ENCODE measurements around the gene MYL3.

Gene MYL3

DNA sequence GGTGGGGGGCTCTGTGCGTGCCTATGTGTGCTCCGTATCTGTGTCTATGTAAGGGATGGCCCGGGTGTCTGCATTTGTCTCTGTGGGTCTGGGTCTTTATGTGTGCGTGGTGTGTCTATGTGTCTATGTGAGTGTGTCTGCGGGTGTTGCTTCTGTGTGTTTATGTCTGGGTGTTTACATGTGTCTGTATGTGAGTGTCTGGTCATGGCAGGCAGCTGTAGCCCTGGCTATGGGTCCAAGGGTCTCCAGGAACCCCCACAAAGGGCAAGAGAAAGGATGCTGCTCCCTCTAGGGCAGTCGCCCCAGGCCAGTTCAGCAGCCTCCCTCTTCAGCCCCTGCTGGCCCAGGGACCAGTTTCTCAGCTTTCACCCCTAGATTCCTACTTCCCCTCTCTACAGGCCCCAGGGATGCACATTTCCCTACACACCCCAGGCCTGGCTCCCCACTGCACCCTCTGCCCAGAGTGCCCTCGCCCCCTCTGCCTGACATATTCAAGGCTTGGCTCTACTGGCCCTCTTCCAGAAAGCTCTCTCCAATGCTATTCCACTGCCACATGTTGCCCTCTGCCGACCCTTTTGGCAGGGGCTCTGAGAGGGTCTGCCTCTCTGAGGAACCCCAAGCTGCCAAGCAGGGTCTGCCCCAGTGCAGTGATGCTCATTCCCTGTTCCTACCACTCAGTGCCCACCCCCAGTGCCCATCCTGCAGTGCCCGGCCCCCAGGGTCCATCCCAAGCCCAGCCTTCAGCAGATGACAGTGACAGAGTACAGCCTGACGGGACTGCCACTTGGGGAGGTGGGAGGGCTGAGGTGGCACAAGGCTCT, 1.0 kb upstream of the MYL3 start:
- DNase-seq = no peak

DNA sequence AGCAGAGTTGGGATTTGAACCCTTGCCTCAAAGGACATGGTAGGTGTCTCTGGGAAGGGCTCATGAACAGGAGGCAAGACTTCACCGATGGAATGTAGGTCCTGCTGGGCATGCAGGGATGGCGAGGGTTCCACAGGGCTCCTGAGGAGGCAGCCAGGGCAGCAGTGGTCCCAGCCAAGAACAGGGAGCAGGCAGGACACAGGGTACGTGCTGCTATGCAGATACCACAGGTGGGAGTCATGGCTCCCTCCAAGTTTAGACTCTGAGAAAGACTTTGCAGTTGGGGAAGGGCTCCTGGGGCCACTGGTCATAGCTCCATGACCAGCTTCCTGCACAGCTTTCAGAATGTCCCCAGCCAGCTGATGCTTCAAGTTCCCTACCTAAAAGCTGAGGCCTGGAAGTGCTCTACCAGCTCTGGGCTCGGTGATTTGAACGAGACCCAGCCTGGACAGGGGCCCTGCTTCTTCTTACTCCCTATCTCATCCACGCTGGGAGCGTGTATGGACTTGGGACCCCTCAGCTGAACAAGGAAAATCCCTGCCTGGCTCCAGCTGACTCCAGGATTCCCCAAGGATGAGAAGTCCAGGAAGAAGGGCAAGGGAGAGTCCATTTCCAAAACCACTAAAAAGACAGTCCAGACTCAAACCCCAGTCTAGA, 747 bp downstream of the MYL3 start:
- no peak for DNase-seq

DNA sequence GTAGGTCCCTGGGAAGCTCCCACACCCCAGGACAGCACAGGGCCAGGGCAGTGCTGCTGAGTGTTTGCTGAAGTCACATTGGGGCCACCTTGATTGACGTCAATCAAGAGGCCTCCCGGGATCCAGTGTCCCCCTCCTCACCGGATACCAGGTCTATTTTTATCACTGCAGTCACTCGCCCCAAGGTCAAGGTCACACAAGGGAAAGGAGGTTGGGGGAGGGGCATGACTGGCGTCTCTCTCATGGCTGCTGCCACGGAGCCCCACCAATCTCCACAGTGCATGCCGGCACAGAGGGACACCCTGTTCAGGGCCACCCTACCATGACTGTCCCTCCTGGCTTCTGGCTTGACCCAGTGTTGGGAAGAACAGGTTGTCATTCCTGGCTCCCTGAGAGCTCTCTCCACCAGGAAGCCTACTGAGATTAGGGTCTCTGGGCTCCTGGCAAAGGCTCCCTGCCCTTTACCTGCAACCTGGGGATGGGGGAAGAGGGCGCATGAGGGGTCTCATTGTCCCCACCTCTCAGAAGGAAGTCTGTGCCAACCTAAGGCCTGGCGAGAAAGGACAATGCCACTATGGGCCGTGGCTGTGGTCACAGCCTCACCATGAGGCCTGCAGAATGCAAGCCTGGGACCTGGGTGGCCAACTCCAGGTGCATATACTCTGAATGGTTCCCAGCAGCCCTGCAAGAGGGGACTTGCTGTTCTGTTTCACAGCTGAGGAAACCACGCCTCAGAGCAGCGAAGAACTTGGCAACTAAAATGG, 1.5 kb downstream of the MYL3 start:
- DNase-seq = no peak

DNA sequence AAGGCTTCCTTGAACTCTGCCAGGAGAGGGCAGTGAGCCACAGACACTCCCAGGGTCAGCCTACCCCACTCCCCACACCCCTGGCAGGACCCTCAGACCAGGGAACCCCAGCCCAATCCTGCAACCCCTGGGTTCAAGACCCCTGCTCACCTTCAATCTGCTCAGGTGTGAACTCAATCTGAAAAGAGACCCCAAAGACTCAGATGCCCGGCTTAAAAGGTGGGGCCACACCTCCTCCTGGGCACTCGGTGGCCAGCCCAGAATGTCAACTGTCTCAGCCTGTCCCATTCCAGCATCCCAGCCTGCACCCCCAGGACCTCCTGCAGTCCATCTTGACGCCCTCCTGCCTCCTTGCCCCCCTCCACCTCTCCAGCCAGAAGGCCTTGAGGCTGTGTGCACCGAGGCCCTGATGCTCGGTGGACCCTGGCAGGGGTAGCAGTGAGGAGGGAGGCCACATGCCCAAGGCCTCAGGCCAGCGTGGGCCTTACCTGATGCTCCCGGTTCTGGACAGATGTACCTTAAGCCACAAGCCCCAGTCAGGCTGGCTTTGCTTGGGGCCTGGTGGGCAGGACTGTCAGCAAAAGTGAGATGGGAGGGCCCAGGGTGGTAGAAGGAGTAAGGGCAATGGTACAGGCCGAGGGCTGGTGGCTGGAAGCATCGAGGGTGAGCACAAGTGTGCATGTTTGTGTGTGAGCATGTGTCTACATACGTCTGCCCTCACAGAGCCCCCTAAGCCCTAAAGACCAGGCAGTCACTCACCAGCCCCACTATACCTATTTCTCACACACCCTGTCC, 2.2 kb downstream of the MYL3 start:
- no peak for DNase-seq

DNA sequence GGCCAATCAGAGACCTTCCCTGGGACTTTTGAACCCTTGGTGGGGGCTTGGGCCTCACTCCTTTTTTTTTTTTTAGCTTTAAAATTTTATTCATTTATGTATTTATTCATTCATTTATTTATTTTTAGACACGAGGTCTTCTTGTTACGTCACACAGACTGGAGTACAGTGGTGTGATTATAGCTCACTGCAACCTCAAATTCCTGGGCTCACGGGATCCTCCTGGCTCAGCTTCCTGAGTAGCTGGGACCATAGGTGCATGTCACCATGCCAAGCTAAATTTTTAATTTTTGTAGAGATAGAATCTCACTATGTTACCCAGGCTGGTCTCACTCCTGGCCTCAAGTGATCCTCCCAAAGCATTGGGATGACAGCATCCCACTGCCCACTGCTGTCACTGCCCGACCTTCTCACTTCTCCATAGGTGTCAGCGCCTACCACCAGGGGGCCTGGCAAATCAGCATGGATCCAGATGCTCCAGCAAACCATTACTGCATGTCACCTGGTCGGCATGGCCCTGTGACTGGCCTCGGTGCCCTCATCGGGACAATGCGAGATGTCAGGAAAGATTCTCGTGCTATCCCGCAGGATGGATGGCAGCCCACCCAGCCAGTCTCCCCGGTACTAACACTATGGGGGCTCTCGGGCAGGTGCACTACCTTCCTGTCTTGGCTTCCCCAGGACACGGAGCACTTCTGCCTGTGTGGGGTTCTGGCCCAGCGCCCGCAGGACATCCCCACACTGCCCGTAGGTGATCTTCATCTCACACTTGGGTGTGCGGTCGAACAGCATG, 3.0 kb downstream of the MYL3 start:
- no peak for DNase-seq

DNA sequence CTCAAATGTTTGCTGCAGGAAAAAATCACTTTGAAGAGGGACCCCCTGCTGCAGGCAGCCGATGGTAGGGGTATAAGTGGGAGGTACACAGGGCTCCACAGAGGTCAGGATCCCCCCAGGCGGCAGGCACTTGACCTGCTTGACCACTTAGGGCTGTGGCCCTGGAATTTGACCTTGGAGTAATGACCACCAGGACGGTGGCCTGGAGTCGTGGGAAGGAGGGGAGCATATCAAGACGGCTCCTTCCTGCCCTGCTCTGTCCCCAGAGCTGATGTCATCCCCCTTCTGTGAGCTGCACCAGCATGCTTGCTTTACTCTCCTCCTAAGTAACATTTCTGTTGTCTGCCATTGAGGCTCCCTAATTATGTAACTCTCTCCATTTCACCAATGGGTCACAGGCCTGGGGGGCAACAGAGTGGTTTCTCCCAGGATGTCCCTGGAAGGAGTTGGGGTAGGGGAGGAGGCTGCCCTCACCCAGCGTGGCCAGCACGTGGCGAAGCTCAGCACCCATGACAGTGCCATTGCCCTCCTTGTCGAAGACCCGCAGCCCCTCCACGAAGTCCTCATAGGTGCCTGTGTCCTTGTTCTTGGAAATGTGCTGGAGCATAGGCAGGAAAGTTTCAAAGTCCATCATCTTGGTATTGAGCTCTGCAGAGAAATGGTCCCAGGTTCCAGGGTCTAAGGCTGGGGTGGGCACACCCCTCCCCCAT, 4.1 kb downstream of the MYL3 start:
- no peak for DNase-seq

DNA sequence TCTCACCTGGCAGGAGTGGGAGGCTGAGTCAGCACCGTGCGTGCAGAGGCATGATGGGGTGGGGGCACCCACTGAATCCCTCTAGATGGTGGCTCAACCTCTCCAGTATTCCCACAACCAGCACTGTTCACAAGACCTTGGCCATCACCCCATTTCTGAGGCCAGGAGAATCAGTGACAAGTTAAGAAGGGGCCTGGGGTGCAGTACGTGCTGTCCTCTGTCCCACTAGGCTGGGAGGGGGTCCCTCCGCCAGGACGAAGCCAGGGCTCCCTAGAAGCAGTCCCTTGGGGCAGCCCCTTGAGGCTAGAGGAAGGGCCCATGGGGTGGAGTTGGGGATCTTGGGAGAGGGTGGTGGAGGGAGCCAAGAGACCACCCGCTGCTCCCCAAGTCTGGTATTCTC, 4.8 kb downstream of the MYL3 start:
- no peak for DNase-seq

DNA sequence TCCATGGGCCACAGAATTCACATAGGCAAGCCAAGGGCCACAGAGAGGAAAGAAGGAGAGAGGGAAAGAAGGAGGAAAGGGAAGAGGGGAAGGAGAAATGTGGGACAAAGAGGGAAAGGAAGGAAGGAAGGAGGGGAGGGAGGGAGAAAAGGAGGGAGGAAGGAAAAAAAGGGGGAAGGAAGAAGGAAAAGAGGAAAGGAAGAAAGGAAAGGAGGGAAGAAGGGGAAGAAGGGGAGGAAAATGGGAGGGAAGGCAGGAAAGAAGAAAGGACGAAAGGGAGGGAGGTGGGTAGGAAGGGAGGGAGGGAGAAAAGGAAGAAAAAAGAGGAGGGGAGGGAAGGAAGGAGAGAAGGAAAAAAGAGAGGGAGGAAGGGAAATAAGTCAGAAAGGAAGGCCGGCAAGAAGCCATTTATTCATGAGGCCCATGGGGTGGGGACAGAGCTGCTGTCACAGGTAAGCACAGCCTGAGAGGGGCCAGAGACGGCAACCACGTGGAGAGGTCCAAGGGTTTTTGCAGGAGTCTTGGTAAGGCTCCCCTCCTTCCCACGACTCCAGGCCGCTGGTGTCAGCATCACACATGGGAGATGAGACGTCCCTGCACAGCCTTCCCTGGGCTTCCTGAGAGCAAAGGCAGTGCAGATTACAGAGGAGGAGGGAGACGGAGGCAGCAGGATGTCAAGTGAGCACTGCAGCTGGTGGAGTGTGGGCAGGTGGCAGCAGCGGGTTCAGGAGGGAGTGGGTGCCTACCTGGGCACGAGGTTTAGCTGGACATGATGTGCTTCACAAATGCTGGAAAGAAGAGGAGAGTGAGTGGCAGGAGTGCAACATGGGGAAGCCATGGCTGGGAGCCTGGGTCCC, 5.5 kb downstream of the MYL3 start:
- DNase-seq = no peak

DNA sequence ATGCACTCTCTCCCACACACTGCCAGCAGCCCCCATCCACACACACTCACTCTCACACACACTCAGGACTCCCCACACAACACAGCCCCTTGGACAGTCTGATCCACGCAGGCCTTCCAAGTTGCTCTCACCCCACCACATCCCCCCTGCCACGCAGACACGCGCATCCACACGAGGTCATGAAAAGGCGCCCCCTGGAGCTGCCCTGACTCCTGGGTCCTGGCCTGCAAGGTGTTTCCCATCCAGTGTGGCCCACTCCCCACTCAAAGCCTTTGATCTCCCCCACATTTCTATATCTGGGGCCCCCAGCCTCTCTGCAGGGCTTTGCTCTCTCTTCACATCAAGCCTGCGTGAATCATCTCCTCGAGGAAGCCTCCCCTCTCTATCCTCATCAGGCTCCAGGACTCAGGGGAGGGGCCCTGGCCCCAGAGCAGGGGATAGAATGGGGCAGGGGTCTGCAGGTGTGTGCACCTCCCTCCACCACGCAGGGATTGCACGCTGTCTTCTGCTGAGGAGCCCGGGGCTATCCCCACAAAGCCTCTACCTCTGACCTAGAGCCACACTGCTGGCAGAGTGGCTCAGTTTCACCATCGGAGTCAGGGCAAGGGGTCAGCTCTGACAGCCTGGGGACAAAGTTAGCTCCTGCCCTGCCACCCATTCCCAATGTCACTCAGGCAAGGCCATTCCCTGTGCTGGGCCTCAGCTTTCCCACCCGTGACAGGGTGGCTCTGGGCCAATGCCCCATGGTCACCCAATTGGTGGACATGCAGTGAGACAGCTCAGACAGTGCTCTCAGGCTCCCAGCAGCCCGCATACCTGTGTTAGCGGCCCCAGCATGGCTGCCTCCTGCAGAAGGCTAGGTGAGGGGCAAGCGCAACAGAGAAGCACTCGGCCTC, 6.4 kb downstream of the MYL3 start:
- DNase-seq = no peak

DNA sequence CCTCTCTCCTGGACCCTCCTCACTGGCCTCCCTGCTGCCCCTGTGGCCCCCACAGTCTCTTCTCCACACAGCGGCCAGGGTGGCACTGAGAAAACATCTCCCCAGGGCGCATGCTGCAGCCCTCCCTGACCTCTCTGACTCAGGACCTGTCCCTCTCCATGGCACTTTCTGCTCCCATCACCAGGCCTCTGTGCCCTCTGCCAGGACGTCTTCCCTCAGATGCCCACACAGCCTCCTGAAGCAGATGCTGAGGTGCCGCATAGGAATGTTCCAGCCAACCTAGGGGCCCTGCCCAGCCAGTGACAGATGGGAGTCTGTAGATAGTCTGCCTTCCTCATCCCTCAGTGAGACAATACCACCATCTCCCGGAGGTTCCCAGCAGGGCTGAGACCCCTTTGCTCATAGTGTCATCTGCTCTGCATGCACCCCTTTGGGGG, 8.7 kb downstream of the MYL3 start:
- no peak for DNase-seq

DNA sequence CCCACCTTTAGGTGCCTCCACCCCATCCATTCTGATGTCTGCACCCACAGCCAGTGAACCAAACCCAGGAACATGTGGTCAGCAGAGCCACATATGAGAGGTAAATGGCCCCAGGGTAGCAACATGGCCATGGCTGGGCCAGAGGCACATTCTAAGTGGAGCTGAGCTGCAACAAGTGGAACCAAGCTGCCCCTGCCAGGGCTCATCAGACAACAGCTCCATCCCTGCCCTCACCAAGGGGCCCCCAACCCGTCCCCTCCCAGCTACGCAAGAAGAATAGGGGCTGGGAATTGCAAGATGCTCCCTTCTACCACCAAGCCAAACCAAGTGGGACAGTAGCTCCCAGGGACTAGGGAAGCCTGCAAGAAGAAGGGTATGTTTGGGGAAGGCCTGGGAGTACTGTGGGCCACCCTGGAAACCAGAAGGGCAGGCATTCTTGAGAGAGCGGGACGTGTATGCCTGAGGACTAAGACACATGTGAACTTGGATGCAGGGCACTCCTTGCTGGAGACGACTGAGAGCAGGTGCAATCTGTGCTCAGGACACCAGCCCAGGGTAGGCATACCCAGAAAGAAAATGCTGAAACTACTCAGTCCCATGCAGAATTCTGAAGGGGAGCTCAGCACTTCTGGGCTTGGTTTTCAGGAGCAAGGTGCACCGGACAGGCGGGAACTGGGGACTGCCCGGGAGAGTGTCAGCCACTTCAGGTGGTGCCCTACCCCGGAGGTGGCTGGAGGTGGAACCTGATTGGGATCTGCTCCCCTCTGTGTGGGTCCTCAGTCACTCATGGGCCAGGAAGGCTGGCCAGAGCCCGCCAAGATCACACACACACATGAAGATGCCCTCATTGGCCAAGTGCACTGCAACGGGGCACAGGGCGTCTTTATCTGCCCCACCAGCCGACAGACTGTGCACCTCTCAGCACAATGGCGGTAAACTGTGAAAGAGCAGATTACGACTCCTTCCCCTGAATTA, 9.5 kb downstream of the MYL3 start:
- no peak for DNase-seq

DNA sequence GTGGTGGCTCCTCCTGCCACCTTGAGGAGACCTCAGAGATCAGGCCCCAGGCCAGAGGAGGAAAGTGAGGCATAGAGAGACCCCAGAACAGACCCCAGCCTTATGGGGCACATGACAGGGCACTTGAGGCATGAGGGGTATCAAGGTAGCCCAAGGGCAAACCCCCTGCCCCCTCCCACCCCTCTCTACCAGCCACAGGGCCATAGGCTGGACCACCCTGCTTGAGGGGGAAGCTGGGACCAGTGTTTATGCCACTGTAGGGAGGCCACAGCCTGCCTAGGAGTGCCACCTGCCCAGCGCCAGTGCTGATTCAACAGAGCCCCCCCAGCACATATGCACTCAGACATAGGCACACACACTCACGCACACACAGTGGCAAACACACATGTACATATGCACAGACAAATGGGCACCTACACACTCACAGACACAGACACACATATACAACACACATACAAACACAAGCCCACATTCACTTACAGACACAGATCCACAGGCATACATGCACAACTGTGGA, 10.3 kb downstream of the MYL3 start:
- DNase-seq = no peak

DNA sequence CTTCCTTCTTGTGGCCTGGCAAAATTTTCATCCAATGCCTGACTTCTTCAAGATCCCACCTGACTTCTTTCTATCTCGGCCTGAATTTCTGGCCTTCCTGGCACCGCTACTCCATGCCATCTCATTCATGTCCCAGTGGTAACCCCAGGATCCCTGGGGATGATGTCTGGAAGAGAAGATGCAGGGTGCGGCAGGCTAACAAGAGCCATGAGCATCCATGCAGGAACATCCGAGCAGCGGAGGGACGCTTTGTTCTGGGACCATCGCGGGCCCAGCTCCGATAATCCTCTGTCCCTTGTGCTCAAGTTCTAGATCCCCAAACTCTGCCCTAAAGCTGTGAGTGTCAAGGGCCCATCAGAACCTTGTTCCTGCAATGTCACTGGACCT, 10.9 kb downstream of the MYL3 start:
- no peak for DNase-seq

DNA sequence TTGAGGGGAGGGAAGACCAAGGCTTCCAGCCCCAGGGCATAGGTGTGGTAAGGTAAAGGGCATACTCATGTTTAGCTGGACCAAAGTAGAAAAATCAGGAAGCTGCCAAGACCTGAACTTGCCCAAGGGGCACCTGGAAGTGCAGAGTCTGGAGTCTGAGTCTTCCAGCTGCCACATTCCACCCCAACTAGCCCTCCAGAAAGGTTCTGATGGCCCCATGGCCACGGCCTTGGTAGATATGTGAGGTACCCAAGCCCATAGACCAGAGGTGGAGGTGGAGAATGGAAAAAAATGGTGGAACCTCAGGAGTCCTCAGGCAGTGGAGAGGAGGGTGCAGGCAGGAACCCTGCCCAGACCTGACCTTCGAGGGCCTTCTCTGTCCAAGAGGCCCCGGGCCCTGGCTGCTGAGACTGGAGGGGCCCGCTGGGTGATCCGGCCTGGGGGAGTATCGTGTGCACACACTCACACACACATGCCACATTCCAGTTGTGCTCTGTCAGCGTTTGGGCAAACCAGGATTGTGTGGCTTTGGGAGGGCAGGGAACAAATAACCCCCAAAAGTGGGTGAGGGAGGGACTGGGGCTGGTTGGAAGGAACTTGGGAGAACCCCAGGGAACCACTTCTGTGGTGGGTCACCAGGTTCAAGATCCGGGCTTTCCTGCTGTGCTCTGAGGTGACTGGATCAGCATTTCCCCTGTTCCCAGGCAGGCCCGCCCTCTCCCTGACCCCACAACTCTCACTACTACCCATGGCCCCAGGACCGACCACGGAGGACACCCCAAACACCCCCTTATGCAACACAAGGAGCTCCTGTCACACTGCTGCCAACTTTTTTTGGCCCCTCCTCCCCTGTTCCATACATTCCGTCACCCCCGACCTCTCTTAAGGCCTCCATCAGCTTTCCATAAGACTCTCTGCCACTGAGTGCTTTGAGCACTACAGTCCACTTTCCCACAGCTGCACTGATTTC, 11.6 kb downstream of the MYL3 start:
- no peak for DNase-seq

DNA sequence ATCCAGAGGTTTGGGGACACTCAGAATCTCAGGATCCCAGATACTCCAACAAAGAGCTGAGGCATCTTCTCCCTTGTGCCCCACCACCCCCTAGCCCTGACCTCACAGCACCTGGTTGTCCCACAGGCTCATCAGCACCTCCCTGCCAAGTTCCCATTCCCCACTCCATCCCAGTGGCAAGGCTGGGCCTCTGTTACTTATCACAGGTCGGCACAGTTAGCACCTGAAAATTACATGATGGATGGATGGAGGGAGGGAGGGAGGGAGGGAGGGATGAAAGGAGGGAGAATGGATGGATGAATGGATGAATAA, 12.8 kb downstream of the MYL3 start:
- DNase-seq = no peak

DNA sequence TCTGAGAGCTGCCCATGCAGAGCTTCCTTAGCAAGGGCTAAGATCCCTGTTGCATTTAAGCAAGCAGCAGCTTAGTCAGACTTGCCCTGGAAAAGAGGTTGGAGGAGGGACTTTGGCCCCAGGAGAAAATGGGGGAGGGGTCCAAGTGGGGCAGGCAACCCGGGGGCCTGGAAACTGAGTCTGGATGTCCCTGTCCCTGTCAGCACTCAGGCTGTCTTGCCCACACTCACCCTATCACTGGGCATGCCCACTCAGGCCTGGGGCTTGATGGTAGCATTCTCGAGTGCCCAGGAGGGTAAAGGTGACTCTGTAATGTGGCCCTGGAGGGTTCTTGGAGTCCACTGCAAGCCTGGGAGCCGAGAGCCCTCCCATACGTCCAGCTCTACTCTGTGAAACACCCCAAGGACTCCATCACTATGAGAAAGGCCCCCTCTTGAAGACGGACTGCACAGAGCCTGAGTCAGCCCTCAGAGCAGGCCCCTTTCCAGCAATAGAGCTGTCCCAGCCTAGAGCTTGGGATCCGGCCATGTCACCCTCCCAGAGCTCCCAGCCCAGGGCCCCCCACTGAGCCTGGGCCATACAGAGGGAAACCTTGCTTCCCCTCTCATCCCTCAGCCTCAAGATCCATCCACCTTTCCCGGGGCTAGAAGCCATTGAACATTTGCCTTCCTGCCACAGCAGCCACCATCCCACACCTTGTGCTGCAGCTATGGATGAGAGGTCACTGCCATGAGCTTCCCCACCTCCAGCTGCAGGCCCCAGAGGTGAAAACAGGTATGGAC, 13.4 kb downstream of the MYL3 start:
- no peak for DNase-seq
